DMS114 treated with DMSO at 0.1 percent for 48 hours (cell line): ENCODE data around the gene PILRA.
A peak's percentile ranks its signal among the peaks of the same experiment; 100 is the strongest.
"Not testable (repeated sequence)": the region's sequence is repeated elsewhere in the genome, so short reads cannot be mapped to it uniquely, and the experiment has no call there.

ENCODE experiments used
- DNase-seq: peaks from one replicate; lab custom pipeline; 2025; ENCODE audit not compliant: unreplicated experiment; lab: John Stamatoyannopoulos, UW

Gene PILRA

DNA sequence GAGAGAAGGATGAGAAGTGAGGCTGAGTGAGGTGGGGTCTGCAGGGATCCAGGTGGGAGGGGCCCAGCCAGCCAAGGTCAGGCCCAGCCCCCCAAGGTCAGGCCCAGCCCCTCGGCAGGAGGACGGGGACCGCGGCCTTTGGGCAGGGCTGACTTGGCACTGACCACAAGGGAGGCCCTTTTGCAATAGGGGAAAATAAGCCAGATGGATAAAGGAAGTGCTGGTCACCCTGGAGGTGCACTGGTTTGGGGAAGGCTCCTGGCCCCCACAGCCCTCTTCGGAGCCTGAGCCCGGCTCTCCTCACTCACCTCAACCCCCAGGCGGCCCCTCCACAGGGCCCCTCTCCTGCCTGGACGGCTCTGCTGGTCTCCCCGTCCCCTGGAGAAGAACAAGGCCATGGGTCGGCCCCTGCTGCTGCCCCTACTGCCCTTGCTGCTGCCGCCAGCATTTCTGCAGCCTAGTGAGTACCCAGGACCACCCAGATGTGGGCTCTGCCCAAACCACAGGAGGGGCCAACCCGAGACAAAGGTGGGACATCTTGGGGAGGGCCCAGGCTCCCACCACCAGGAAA lies at the start of gene PILRA:
Gene PILRA (plus strand): TSS at position 227 of the 571 bp plus-strand sequence. CDS start 170 bp downstream, at position 397.
- DNase-seq: no peak

DNA sequence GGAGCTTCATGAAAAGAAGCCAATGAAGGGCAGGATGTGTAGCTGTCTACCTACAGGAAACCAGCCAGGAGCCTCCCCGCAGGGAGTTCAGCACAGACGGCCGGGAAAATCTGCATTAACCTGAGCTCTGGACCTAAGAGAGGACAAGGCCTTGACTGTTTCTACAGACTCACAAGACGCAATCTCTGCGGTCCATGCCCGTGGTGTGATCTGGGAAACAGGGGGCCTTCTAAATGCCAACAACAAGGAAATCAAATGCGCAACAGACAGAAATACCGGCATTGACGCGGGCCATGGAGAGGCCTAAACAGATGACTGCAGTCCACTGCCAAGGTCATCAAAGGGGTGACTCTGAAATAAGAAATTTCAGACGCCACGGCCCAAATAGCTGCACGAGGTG lies 49.1 kb upstream of the PILRA start:
- not testable (repeated sequence) for DNase-seq

DNA sequence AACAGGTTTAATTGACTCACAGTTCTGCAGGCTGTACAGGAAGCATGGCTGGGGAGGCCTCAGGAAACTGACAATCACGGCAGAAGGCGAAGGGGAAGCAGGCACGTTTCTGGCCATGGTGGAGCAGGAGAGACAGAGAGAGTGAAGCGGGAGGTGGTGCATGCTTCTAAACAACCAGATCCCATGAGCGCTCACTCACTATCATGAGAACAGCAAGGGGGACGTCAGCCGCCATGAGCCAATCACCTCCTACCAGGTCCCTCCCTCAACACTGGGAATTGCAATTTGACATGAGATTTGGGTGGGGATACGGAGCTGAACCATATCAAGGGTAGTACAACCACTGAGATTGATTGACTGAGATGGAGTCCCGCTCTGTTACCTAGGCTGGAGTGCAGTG lies 47.6 kb upstream of the PILRA start:
- DNase-seq: not testable (repeated sequence)

GRCh38 chr7:100326914-100327313 lies 46.4 kb upstream of the PILRA start:
- DNase-seq: not testable (repeated sequence)

DNA sequence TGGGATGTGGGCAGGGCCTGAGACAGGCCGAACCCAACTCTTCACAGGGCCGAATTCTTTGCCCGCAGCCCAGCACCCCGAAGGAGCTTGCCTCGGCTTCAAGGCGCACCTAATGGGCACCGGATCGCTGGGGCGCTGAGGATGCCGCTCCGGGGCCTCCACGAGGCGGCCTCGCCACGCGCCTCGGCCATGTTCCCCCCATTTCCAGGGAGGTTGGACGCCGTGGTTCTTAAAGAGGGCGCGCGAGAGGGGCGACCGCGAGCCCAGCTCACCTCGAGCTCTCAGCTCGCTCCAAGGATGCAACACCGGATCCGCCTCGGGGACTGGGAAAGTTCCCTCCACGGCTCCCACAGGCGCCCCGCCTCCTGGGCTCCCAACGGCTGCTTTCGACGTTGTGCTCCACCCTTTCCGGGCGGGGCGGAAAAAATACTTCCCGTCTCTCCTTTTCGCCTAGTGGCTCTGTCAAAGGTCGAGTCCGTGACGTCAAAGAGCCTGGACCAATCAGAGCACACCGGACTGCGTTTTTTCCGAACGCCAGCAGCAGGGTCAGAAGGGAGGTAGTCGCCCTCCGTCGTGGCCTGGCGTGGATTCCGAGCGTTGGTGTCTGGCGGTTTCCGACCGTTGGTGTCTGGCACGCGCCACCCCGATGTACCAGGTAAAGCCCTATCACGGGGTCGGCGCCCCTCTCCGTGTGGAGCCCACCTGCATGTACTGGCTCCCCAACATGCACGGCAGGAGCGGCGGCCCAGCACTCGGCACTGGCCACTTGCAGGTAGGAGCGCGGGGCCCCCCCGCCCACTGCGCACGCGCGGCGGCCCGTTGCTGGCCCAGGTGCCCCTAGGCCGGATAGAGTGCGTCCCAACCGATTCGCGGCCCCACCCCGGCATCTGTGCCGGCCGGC lies 37.5 kb upstream of the PILRA start:
- peak; percentile 79 for DNase-seq

- not testable (repeated sequence) for DNase-seq
These were observed 35.1 kb upstream of the PILRA start for GRCh38 chr7:100338083-100338696.

- not testable (repeated sequence) for DNase-seq
These were observed 32.0 kb upstream of the PILRA start for GRCh38 chr7:100341286-100341685.

GRCh38 chr7:100342765-100343164 lies 30.5 kb upstream of the PILRA start:
- DNase-seq: no peak

DNA sequence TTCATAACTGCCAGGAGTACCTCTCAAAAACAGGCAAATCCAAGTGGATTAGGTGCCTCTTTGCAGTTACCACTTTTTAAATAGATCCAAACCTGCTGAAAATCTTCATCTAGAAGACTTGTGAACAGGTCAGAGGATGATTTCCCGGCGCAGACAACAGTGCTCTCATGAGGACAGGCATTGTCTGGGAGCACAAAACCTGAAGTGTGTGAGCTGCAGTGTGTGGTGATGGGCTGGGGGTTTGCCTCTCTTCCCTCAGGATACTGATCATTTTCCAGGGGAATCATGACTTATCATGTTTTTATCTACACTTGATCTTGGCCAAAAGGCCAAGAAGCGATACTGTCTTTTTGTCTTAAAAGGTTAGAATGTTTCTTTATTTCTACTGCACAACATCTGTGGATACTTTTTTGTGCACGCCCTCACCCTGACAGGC lies 29.1 kb upstream of the PILRA start:
- not testable (repeated sequence) for DNase-seq

GRCh38 chr7:100344560-100345287 lies 28.6 kb upstream of the PILRA start:
- DNase-seq: not testable (repeated sequence)

GRCh38 chr7:100345288-100345672 lies 28.0 kb upstream of the PILRA start:
- DNase-seq: peak; percentile 29

DNA sequence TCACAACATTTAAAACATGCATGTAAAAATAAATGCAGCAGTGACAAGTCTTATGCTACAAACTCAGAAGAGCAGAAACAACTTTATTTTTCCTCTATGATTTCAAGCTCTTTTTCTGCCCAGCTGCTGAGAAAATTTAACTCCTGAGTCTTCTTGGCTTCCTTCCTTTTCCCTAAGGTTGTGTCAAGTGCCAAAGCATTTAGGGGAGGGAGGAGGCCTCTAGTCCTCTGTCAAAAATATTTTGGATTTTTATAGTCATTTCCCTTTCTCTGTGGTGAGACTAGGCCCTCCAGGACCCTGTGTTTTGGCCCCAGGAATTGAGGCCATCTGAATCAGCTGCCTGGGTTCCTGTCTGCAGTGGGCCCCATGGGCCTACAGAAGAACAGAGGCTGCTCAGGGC lies 26.4 kb upstream of the PILRA start:
- DNase-seq: no peak

- no peak for DNase-seq
These were observed 24.5 kb upstream of the PILRA start for GRCh38 chr7:100348805-100349204.

GRCh38 chr7:100349757-100350156 lies 23.5 kb upstream of the PILRA start:
- DNase-seq: no peak

DNA sequence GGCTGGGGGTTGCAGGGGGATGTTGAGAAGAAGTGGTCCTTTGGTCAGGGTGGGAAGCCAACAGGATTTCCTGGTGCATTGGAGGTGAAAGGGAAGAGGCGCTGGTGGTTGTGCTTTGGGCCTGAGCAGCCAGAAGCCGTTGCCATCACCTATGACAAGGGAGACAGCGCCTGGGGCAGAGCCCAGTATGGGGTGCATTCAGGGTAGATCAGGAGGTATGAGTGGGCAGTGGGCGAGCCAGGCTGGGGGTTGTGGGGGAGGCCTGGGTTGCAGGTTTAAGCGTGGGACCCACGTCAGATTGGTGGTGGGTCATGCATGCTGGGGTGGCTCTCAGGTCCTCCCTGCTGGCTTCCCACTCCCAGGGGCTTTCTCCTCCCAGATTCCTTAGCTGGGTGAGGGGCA lies 21.6 kb upstream of the PILRA start:
- DNase-seq: no peak

DNA sequence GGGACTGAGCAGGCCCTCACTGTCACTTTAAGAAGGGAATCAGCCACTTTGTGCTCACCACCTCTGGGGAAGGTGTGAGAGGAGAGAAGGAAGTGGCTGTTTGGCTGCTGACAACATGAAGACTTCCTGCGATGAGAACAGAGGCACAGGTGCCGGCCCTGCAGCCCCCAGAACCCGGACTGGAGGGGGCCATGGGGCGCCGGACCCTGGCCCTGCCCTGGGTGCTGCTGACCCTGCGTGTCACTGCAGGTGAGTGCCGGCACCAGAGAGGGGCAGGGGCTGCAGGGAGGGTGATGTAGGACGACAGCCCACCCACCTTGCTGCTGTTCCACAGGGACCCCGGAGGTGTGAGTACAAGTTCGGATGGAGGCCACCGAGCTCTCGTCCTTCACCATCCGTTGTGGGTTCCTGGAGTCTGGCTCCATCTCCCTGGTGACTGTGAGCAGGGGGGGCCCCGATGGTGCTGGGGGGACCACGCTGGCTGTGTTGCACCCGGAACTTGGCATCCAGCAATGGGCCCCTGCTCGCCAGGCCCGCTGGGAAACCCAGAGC lies 21.0 kb upstream of the PILRA start:
- not testable (repeated sequence) for DNase-seq

GRCh38 chr7:100352984-100353684 lies 20.2 kb upstream of the PILRA start:
- DNase-seq: no peak

- DNase-seq: no peak
These were observed 19.5 kb upstream of the PILRA start for GRCh38 chr7:100353685-100354330.

GRCh38 chr7:100356416-100357068 lies 16.7 kb upstream of the PILRA start:
- DNase-seq: no peak
